ENCODE measurements around the gene ATXN1.

ATXN1 gene

GRCh38 chr6:16372029-16372776 is 389.1 kb downstream of the ATXN1 start:
- no peak for DNase-seq

- DNase-seq, result no peak
Observed at GRCh38 chr6:16371401-16371800, 389.9 kb downstream of the ATXN1 start.

GRCh38 chr6:16370943-16371342 is 390.3 kb downstream of the ATXN1 start:
- DNase-seq, result no peak

- DNase-seq, result no peak
Observed at GRCh38 chr6:16369989-16370388, 391.3 kb downstream of the ATXN1 start.

- DNase-seq, result no peak
Observed at GRCh38 chr6:16369140-16369745, 392.0 kb downstream of the ATXN1 start.

- no peak for DNase-seq
Observed at GRCh38 chr6:16367571-16367970, 393.7 kb downstream of the ATXN1 start.

GRCh38 chr6:16363749-16364148 is 397.5 kb downstream of the ATXN1 start:
- DNase-seq, result no peak

- no peak for DNase-seq
Observed at GRCh38 chr6:16362819-16363589, 398.3 kb downstream of the ATXN1 start.

GRCh38 chr6:16362296-16362695 is 399.0 kb downstream of the ATXN1 start:
- no peak for DNase-seq

GRCh38 chr6:16361861-16362260 is 399.4 kb downstream of the ATXN1 start:
- DNase-seq, result no peak

GRCh38 chr6:16361121-16361520 is 400.1 kb downstream of the ATXN1 start:
- no peak for DNase-seq

GRCh38 chr6:16360365-16360764 is 400.9 kb downstream of the ATXN1 start:
- DNase-seq, result no peak

GRCh38 chr6:16359563-16359962 is 401.7 kb downstream of the ATXN1 start:
- DNase-seq, result no peak

GRCh38 chr6:16358531-16359138 is 402.6 kb downstream of the ATXN1 start:
- no peak for DNase-seq

GRCh38 chr6:16355699-16356446 is 405.4 kb downstream of the ATXN1 start:
- DNase-seq, result no peak

- DNase-seq, result no peak
Observed at GRCh38 chr6:16355238-16355637, 406.0 kb downstream of the ATXN1 start.

GRCh38 chr6:16354692-16355091 is 406.6 kb downstream of the ATXN1 start:
- no peak for DNase-seq

- DNase-seq, result no peak
Observed at GRCh38 chr6:16352821-16353438, 408.3 kb downstream of the ATXN1 start.

- DNase-seq, result no peak
Observed at GRCh38 chr6:16352258-16352635, 409.0 kb downstream of the ATXN1 start.

GRCh38 chr6:16349544-16349943 is 411.7 kb downstream of the ATXN1 start:
- DNase-seq, result no peak

GRCh38 chr6:16346831-16347230 is 414.4 kb downstream of the ATXN1 start:
- DNase-seq, result no peak
